ENCODE data around the gene DEFB118. TPM values are rescaled to one million over a fixed set of nuclear protein-coding genes. Genes with fewer than 3 reads are reported as not detected.

The DEFB118 gene
- total and polyA plus RNA-seq, 2 experiments from 2014 or later, result not detected

- 38% methylated on average over 3 of the region's 3 CpGs for WGBS (ENCODE audit: low lambda C conversion rate, missing lambda C conversion rate)
- Histone ChIP-seq H3K9me3 (ENCODE audit: low read depth) (no peaks in the 10 kb centered on the region), H3K36me3 (replicated peaks; ENCODE audit: insufficient read depth, low read depth) (no peaks in the 10 kb centered on the region), H3K4me2 (no peak within 1 kb of the TSS), H2AFZ (no peak within 1 kb of the TSS), H3K79me2 (no peaks in the 10 kb centered on the region), H3K27me3 (no peaks in the 10 kb centered on the region), H3K4me3 (no peak within 1 kb of the TSS), H4K20me1 (ENCODE audit: insufficient read depth, poor library complexity, severe bottlenecking) (no peaks in the 10 kb centered on the region), H3K9me2 (replicated peaks; ENCODE audit: insufficient read depth) (no peaks in the 10 kb centered on the region), H3K4me1 (ENCODE audit: insufficient read depth) (no peaks in the 10 kb centered on the region), H3K27ac (no peak within 1 kb of the TSS)
- DNase-seq (ENCODE audit: low spot score), result no peak
- TF ChIP-seq EZH2 (IDR thresholded peaks at IDR 0.05; ENCODE audit: borderline replicate concordance) (no peak), EZH2phosphoT487 (IDR thresholded peaks at IDR 0.05; ENCODE audit: low read depth, severe bottlenecking, unreplicated experiment) (no peak)
- TF ChIP-seq, protein P1, sequence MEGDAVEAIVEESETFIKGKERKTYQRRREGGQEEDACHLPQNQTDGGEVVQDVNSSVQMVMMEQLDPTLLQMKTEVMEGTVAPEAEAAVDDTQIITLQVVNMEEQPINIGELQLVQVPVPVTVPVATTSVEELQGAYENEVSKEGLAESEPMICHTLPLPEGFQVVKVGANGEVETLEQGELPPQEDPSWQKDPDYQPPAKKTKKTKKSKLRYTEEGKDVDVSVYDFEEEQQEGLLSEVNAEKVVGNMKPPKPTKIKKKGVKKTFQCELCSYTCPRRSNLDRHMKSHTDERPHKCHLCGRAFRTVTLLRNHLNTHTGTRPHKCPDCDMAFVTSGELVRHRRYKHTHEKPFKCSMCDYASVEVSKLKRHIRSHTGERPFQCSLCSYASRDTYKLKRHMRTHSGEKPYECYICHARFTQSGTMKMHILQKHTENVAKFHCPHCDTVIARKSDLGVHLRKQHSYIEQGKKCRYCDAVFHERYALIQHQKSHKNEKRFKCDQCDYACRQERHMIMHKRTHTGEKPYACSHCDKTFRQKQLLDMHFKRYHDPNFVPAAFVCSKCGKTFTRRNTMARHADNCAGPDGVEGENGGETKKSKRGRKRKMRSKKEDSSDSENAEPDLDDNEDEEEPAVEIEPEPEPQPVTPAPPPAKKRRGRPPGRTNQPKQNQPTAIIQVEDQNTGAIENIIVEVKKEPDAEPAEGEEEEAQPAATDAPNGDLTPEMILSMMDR (IDR thresholded peaks at IDR 0.05; ENCODE audit: poor library complexity), result no peak
Observed at GRCh38 chr20:31406115-31406514, 37.7 kb downstream of the DEFB118 start, which contains the start of gene DEFB121. Gene DEFB121, minus strand, starts transcription at chr20:31406215. Its CDS starts 63 bp downstream, at chr20:31406152.

GRCh38 chr20:31410011-31410410, 41.6 kb downstream of the DEFB118 start:
- 56% methylated on average over 1 of the region's 1 CpG for WGBS (ENCODE audit: low lambda C conversion rate, missing lambda C conversion rate)
- no peak overlapping the region for H3K27ac ChIP-seq
- no peak overlapping the region for H3K4me2 ChIP-seq
- H3K9me2 ChIP-seq (replicated peaks; ENCODE audit: insufficient read depth), result no peaks in the 10 kb centered on the region
- H3K27me3 ChIP-seq, result no peaks in the 10 kb centered on the region
- no peak overlapping the region for H3K4me3 ChIP-seq
- TF ChIP-seq EZH2 (IDR thresholded peaks at IDR 0.05; ENCODE audit: borderline replicate concordance) (no peak), EZH2phosphoT487 (IDR thresholded peaks at IDR 0.05; ENCODE audit: low read depth, severe bottlenecking, unreplicated experiment) (no peak)
- TF ChIP-seq, protein P1 (IDR thresholded peaks at IDR 0.05; ENCODE audit: poor library complexity), result no peak
- H3K4me1 ChIP-seq (ENCODE audit: insufficient read depth), result no peaks in the 10 kb centered on the region
- H2AFZ ChIP-seq, result no peak overlapping the region
- no peaks in the 10 kb centered on the region for H4K20me1 ChIP-seq (ENCODE audit: insufficient read depth, poor library complexity, severe bottlenecking)
- no peaks in the 10 kb centered on the region for H3K79me2 ChIP-seq
- DNase-seq (ENCODE audit: low spot score), result no peak
- no peaks in the 10 kb centered on the region for H3K36me3 ChIP-seq (replicated peaks; ENCODE audit: insufficient read depth, low read depth)
- no peaks in the 10 kb centered on the region for H3K9me3 ChIP-seq (ENCODE audit: low read depth)

- TF ChIP-seq EZH2 (IDR thresholded peaks at IDR 0.05; ENCODE audit: borderline replicate concordance), result no peak
- TF ChIP-seq, protein P1 (IDR thresholded peaks at IDR 0.05; ENCODE audit: poor library complexity), result no peak
- no peak for TF ChIP-seq EZH2phosphoT487 (IDR thresholded peaks at IDR 0.05; ENCODE audit: low read depth, severe bottlenecking, unreplicated experiment)
- 70% methylated on average over 6 of the region's 6 CpGs for WGBS (ENCODE audit: low lambda C conversion rate, missing lambda C conversion rate)
Observed at GRCh38 chr20:31414381-31414780, 46.0 kb downstream of the DEFB118 start.

GRCh38 chr20:31415653-31416052, 47.3 kb downstream of the DEFB118 start:
- Histone ChIP-seq H4K20me1 (ENCODE audit: insufficient read depth, poor library complexity, severe bottlenecking) (no peaks in the 10 kb centered on the region), H3K4me2 (no peak overlapping the region), H3K36me3 (replicated peaks; ENCODE audit: insufficient read depth, low read depth) (no peaks in the 10 kb centered on the region), H2AFZ (no peak overlapping the region), H3K27me3 (no peaks in the 10 kb centered on the region), H3K4me1 (ENCODE audit: insufficient read depth) (no peaks in the 10 kb centered on the region), H3K9me3 (ENCODE audit: low read depth) (no peaks in the 10 kb centered on the region), H3K4me3 (no peak overlapping the region), H3K27ac (no peak overlapping the region), H3K79me2 (no peaks in the 10 kb centered on the region), H3K9me2 (replicated peaks; ENCODE audit: insufficient read depth) (no peaks in the 10 kb centered on the region)
- 90% methylated on average over 2 of the region's 2 CpGs for WGBS (ENCODE audit: low lambda C conversion rate, missing lambda C conversion rate)
- TF ChIP-seq, protein P1 (IDR thresholded peaks at IDR 0.05; ENCODE audit: poor library complexity), result no peak
- TF ChIP-seq EZH2 (IDR thresholded peaks at IDR 0.05; ENCODE audit: borderline replicate concordance) (no peak), EZH2phosphoT487 (IDR thresholded peaks at IDR 0.05; ENCODE audit: low read depth, severe bottlenecking, unreplicated experiment) (no peak)
- no peak for DNase-seq (ENCODE audit: low spot score)

More at GRCh38 chr20:31414381-31414780, 46.0 kb downstream of the DEFB118 start:
- Histone ChIP-seq H2AFZ (no peak overlapping the region), H4K20me1 (ENCODE audit: insufficient read depth, poor library complexity, severe bottlenecking) (no peaks in the 10 kb centered on the region), H3K27ac (no peak overlapping the region), H3K4me1 (ENCODE audit: insufficient read depth) (no peaks in the 10 kb centered on the region), H3K79me2 (no peaks in the 10 kb centered on the region), H3K27me3 (no peaks in the 10 kb centered on the region), H3K9me2 (replicated peaks; ENCODE audit: insufficient read depth) (no peaks in the 10 kb centered on the region), H3K4me2 (no peak overlapping the region), H3K4me3 (no peak overlapping the region), H3K36me3 (replicated peaks; ENCODE audit: insufficient read depth, low read depth) (no peaks in the 10 kb centered on the region), H3K9me3 (ENCODE audit: low read depth) (no peaks in the 10 kb centered on the region)
- DNase-seq (ENCODE audit: low spot score), result no peak

Data from hepatocyte (in vitro differentiated cells).